Activated CD8-positive, alpha-beta memory T cell treated with anti-CD3 and anti-CD28 coated beads for 24 hours (primary cell): ENCODE results near the gene RFK.

Experiments
- DNase-seq: peaks from one replicate; pipeline ENCODE4 v3.0.0-alpha.2; 2020

The RFK gene

GRCh38 chr9:76405868-76406267, 11.6 kb upstream of the RFK start:
- no peak for DNase-seq

- DNase-seq = no peak
Observed at GRCh38 chr9:76405340-76405739, 11.1 kb upstream of the RFK start.

GRCh38 chr9:76404401-76404800, 10.2 kb upstream of the RFK start:
- no peak for DNase-seq

- DNase-seq = no peak
Observed at GRCh38 chr9:76403352-76403751, 9.1 kb upstream of the RFK start.

- no peak for DNase-seq
Observed at GRCh38 chr9:76401580-76402354, 7.5 kb upstream of the RFK start.

- no peak for DNase-seq
Observed at GRCh38 chr9:76401176-76401575, 7.0 kb upstream of the RFK start.

- no peak for DNase-seq
Observed at GRCh38 chr9:76400534-76401096, 6.4 kb upstream of the RFK start.

- no peak for DNase-seq
Observed at GRCh38 chr9:76399856-76400255, 5.6 kb upstream of the RFK start.

GRCh38 chr9:76396597-76396996, 2.4 kb upstream of the RFK start:
- no peak for DNase-seq

GRCh38 chr9:76396144-76396543, 1.9 kb upstream of the RFK start:
- no peak for DNase-seq

- no peak for DNase-seq
Observed at GRCh38 chr9:76395381-76395780, 1.2 kb upstream of the RFK start.

GRCh38 chr9:76394960-76395252, 680 bp upstream of the RFK start:
- DNase-seq = no peak

- DNase-seq = no peak
Observed at GRCh38 chr9:76390656-76391055, 3.6 kb downstream of the RFK start.

- no peak for DNase-seq
Observed at GRCh38 chr9:76379494-76379893, 14.7 kb downstream of the RFK start.

GRCh38 chr9:76378367-76379073, 15.7 kb downstream of the RFK start:
- DNase-seq = no peak

- no peak for DNase-seq
Observed at GRCh38 chr9:76377791-76378190, 16.4 kb downstream of the RFK start.

GRCh38 chr9:76374783-76375559, 19.3 kb downstream of the RFK start:
- DNase-seq = no peak

- no peak for DNase-seq
Observed at GRCh38 chr9:76373784-76374474, 20.3 kb downstream of the RFK start.

GRCh38 chr9:76373173-76373783, 20.9 kb downstream of the RFK start:
- no peak for DNase-seq

GRCh38 chr9:76372336-76372735, 21.9 kb downstream of the RFK start:
- DNase-seq = no peak

GRCh38 chr9:76371901-76372300, 22.3 kb downstream of the RFK start:
- no peak for DNase-seq

GRCh38 chr9:76370396-76371023, 23.7 kb downstream of the RFK start:
- DNase-seq = no peak
